ENCODE results near the gene PFKFB3. TPM values are rescaled to one million over a fixed set of nuclear protein-coding genes. Genes with fewer than 3 reads are reported as not detected.

The PFKFB3 gene
- total RNA-seq, 1 donor from 2014 or later, result 54.9 TPM

- DNase-seq (ENCODE audit: low read depth), result no peak
- H3K4me3 ChIP-seq (ENCODE audit: low read depth, low read length), result no peak overlapping the region
- no peak for TF ChIP-seq CTCF (conservative IDR thresholded peaks at IDR 0.05; ENCODE audit: low read depth, low read length)
Observed at GRCh38 chr10:6269953-6270867, 67.5 kb downstream of the PFKFB3 start.

- H3K4me3 ChIP-seq (ENCODE audit: low read depth, low read length), result no peak overlapping the region
- TF ChIP-seq CTCF (conservative IDR thresholded peaks at IDR 0.05; ENCODE audit: low read depth, low read length), result no peak
- DNase-seq (ENCODE audit: low read depth), result no peak
Observed at GRCh38 chr10:6270951-6271350, 68.2 kb downstream of the PFKFB3 start.

- H3K4me3 ChIP-seq (ENCODE audit: low read depth, low read length), result no peak overlapping the region
- no peak for DNase-seq (ENCODE audit: low read depth)
- no peak for TF ChIP-seq CTCF (conservative IDR thresholded peaks at IDR 0.05; ENCODE audit: low read depth, low read length)
Observed at GRCh38 chr10:6271663-6272062, 68.9 kb downstream of the PFKFB3 start.

GRCh38 chr10:6272126-6272525, 69.4 kb downstream of the PFKFB3 start:
- DNase-seq (ENCODE audit: low read depth), result no peak
- TF ChIP-seq CTCF (conservative IDR thresholded peaks at IDR 0.05; ENCODE audit: low read depth, low read length), result no peak

GRCh38 chr10:6273351-6273750, 70.6 kb downstream of the PFKFB3 start:
- no peak for DNase-seq (ENCODE audit: low read depth)
- no peak overlapping the region for H3K4me3 ChIP-seq (ENCODE audit: low read depth, low read length)
- TF ChIP-seq CTCF (conservative IDR thresholded peaks at IDR 0.05; ENCODE audit: low read depth, low read length), result no peak

More at GRCh38 chr10:6272126-6272525, 69.4 kb downstream of the PFKFB3 start:
- no peak overlapping the region for H3K4me3 ChIP-seq (ENCODE audit: low read depth, low read length)

GRCh38 chr10:6274040-6274439, 71.3 kb downstream of the PFKFB3 start:
- H3K4me3 ChIP-seq (ENCODE audit: low read depth, low read length), result no peak overlapping the region
- DNase-seq (ENCODE audit: low read depth), result no peak
- no peak for TF ChIP-seq CTCF (conservative IDR thresholded peaks at IDR 0.05; ENCODE audit: low read depth, low read length)

- TF ChIP-seq CTCF (conservative IDR thresholded peaks at IDR 0.05; ENCODE audit: low read depth, low read length), result no peak
- H3K4me3 ChIP-seq (ENCODE audit: low read depth, low read length), result no peak overlapping the region
- DNase-seq (ENCODE audit: low read depth), result no peak
Observed at GRCh38 chr10:6274484-6274883, 71.8 kb downstream of the PFKFB3 start.
